ENCODE data around the gene PHACTR4. TPM values are rescaled to one million over a fixed set of nuclear protein-coding genes. Genes with fewer than 3 reads are reported as not detected.

The PHACTR4 gene
- total and polyA plus RNA-seq, 9 of the 15 experiments (the other 6 are each of a cell fraction or from before 2014, with no cell fraction given), result 6.4 to 43.6 (median 14.2) TPM

DNA sequence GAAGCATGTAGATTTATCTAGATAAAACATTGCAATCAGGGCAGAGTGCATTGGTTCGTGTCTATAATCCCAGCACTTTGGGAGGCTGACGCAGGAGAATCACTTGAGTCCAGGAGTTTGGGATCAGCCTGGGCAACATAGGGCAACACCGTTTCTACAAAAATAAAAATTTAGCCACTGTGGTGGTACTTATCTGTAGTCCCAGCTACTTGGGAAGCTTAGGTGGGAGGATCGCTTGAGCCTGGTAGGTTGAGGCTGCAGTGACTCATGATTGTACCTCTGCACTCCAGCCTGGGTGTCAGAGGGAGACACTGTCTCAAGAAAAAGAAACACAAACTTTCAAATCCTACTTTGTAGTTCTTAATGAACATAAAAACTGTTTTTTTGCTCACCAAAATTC, 72.1 kb downstream of the PHACTR4 start (continued):
- TF ChIP-seq MECOM (CRISPR knock-in tag; IDR thresholded peaks at IDR 0.05), result no peak
- peak; percentile 63 for TF ChIP-seq CBFA2T2 (conservative IDR thresholded peaks at IDR 0.05)
- 0 out of 2 replicates have a peak, but pooled peaks have one; percentile 38 for TF ChIP-seq MBD2 (IDR thresholded peaks at IDR 0.05; ENCODE audit: borderline replicate concordance, low read depth)
- TF ChIP-seq, protein P1, sequence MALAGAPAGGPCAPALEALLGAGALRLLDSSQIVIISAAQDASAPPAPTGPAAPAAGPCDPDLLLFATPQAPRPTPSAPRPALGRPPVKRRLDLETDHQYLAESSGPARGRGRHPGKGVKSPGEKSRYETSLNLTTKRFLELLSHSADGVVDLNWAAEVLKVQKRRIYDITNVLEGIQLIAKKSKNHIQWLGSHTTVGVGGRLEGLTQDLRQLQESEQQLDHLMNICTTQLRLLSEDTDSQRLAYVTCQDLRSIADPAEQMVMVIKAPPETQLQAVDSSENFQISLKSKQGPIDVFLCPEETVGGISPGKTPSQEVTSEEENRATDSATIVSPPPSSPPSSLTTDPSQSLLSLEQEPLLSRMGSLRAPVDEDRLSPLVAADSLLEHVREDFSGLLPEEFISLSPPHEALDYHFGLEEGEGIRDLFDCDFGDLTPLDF (CRISPR knock-in tag; IDR thresholded peaks at IDR 0.05), result no peak
- no peak for TF ChIP-seq RBFOX2 (IDR thresholded peaks at IDR 0.05; ENCODE audit: low read depth, low read length)
- TF ChIP-seq GABPB2 (CRISPR knock-in tag; conservative IDR thresholded peaks at IDR 0.05), result no peak
- TF ChIP-seq PHF21A (IDR thresholded peaks at IDR 0.05; ENCODE audit: borderline replicate concordance, low read depth), result no peak
- peak; percentile 56 for TF ChIP-seq NEUROD1 (IDR thresholded peaks at IDR 0.05; ENCODE audit: borderline replicate concordance, low read depth, low read length, partially characterized antibody)
- no peak for TF ChIP-seq DACH1 (IDR thresholded peaks at IDR 0.05; ENCODE audit: partially characterized antibody)
- TF ChIP-seq NFE2 (IDR thresholded peaks at IDR 0.05; ENCODE audit: low read depth), result peak; percentile 62
- peak; percentile 94 for TF ChIP-seq SMARCA4 (IDR thresholded peaks at IDR 0.05)
- no peak for TF ChIP-seq ZFP30 (CRISPR knock-in tag; IDR thresholded peaks at IDR 0.05; ENCODE audit: borderline replicate concordance)

DNA sequence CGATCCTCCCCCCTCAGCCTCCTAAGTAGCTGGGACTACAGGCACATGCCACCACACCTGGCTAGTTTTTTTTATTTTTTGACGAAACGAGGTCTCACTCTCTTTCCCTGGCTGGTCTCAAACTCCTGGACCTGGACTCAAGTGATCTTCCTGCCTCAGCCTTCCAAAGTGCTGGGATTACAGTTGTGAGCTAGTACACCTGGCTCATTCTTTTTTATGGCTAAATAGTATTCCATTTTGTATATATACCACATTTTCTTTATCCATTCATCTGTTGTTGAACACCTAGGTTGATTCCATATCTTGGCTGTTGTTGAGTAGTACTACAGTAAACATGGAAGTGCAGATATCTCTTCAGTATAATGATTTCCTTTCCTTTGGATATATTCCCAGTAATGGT, 74.0 kb downstream of the PHACTR4 start:
- in situ Hi-C loops (cut with MboI), result loop anchor here (25.0 kb wide), 1 partner anchor 1369 kb away; no protein-coding TSS in a partner anchor
- H3K36me3 ChIP-seq (ENCODE audit: control insufficient read depth, insufficient read depth, low read length), result peaks cover 3% of the 10 kb centered on the region; the same call in 1 of the 3 replicates
- ATAC-seq (no peak), FAIRE-seq (no peak), DNase-seq (ENCODE audit: extremely low read depth in 1 of 4, low spot score in 3 of 4) (no peak)
- CTCF ChIA-PET (ENCODE audit: low intra/inter-chr PET ratio), result no interaction called here
- no peaks in the 10 kb centered on the region for H4K20me1 ChIP-seq (replicated peaks; ENCODE audit: control insufficient read depth, insufficient read depth, low read length)
- BruUV-seq (replicated peaks), result no TSS peak
- no peak overlapping the region for H3K27ac ChIP-seq (ENCODE audit: extremely low read depth, low read depth, low read length)
- H3K27me3 ChIP-seq (ENCODE audit: control insufficient read depth in 2 of 2, insufficient read depth in 2 of 2, low read length in 2 of 2), result no peaks in the 10 kb centered on the region
- H3K79me2 ChIP-seq (ENCODE audit: control insufficient read depth, insufficient read depth, low read length), result peaks cover 4% of the 10 kb centered on the region; the same call in 1 of the 3 replicates
- no peaks in the 10 kb centered on the region for H3K9me3 ChIP-seq (replicated peaks; ENCODE audit: control insufficient read depth, insufficient read depth, low read depth, low read length)
- no peak overlapping the region for H3K4me3 ChIP-seq
- 77% methylated on average over 3 of the region's 3 CpGs for WGBS (ENCODE audit: insufficient coverage, low coverage, missing lambda C conversion rate)
- POLR2A ChIA-PET, result interaction anchor here (1.2 to 1.6 kb wide), 3 partner anchors 11 to 138 kb away, joined by 3 to 4 read pairs (median 4); partner anchors contain the start of gene RCC1
- H3K4me1 ChIP-seq (replicated peaks in 1 of 2; ENCODE audit: control insufficient read depth in 2 of 2, insufficient read depth in 2 of 2, low read length in 2 of 2), result peaks cover 8 to 17% of the 10 kb centered on the region in 2 experiments; a peak in 4 of 5 replicates
- H3K9ac ChIP-seq (ENCODE audit: insufficient read depth in 1 of 2, low read depth in 2 of 2, low read length in 2 of 2), result no peak overlapping the region
- intact Hi-C loops (cut with micrococcal nuclease), result no loop called here
- no peak for TF ChIP-seq SIN3A (IDR thresholded peaks at IDR 0.05; ENCODE audit: borderline replicate concordance in 2 of 2, control insufficient read depth in 1 of 2, low read depth in 2 of 2, low read length in 2 of 2)
- peak; percentile 87 for TF ChIP-seq ZNF146 (CRISPR knock-in tag; IDR thresholded peaks at IDR 0.05; ENCODE audit: unreplicated experiment)
- peak; percentile 35 to 43; a peak in 1 of 4 replicates for TF ChIP-seq KDM1A (IDR thresholded peaks at IDR 0.05)
- peak; percentile 54 for TF ChIP-seq BCOR (IDR thresholded peaks at IDR 0.05)
- H3K9me1 ChIP-seq (ENCODE audit: control insufficient read depth, insufficient read depth, low read length), result no peaks in the 10 kb centered on the region
- H2AFZ ChIP-seq (ENCODE audit: low read depth, low read length), result no peak overlapping the region
- H3K4me2 ChIP-seq (ENCODE audit: insufficient read depth, low read length), result no peak overlapping the region

All from K562 (cell line).